ENCODE data around the gene WDHD1.

Gene WDHD1

GRCh38 chr14:54890788-54891187 is 136.1 kb downstream of the WDHD1 start:
- Histone ChIP-seq H3K9ac (ENCODE audit: low read length) (no peak overlapping the region), H3K4ac (ENCODE audit: low read depth in 1 of 2, low read length in 2 of 2) (no peak overlapping the region), H2BK12ac (ENCODE audit: low read length in 2 of 2) (no peak overlapping the region), H3K14ac (ENCODE audit: low read length in 2 of 2) (no peak overlapping the region), H3K4me3 (ENCODE audit: insufficient read depth in 1 of 2, low read depth in 1 of 2, low read length in 2 of 2) (no peak overlapping the region), H3K4me2 (ENCODE audit: low read length, poor library complexity, severe bottlenecking) (no peak overlapping the region), H2AK5ac (ENCODE audit: low read length, severe bottlenecking) (no peak overlapping the region), H3K4me1 (ENCODE audit: control insufficient read depth, insufficient read depth, low read depth, low read length) (peaks cover 1% of the 10 kb centered on the region), H3K27me3 (ENCODE audit: control insufficient read depth in 1 of 2, insufficient read depth in 1 of 2, low read length in 2 of 2) (no peaks in the 10 kb centered on the region), H2AFZ (ENCODE audit: low read depth, low read length) (no peak overlapping the region), H2BK5ac (ENCODE audit: low read depth, low read length, poor library complexity, severe bottlenecking) (no peak overlapping the region), H3K27ac (ENCODE audit: low read length, poor library complexity, severe bottlenecking) (no peak overlapping the region), H3K36me3 (ENCODE audit: control insufficient read depth in 1 of 2, insufficient read depth in 2 of 2, low read depth in 1 of 2, low read length in 2 of 2) (no peaks in the 10 kb centered on the region), H3K79me1 (replicated peaks; ENCODE audit: low read length, poor library complexity, severe bottlenecking) (peaks cover under 1% of the 10 kb centered on the region), H3K23ac (ENCODE audit: low read length in 2 of 2) (no peak overlapping the region), H4K91ac (ENCODE audit: low read length) (no peak overlapping the region), H2BK15ac (ENCODE audit: low read depth, poor library complexity, severe bottlenecking) (no peak overlapping the region), H2BK120ac (ENCODE audit: low read depth, low read length) (no peak overlapping the region), H3K18ac (ENCODE audit: low read depth in 1 of 2, low read length in 2 of 2) (no peak overlapping the region), H3K9me3 (ENCODE audit: control insufficient read depth, low read length) (no peaks in the 10 kb centered on the region), H4K8ac (ENCODE audit: low read length) (no peak overlapping the region)
- DNase-seq, result no peak
- WGBS, result 100% methylated on average over 1 of the region's 1 CpG

GRCh38 chr14:54889919-54890318 is 137.0 kb downstream of the WDHD1 start:
- Histone ChIP-seq H2BK12ac (ENCODE audit: low read length in 2 of 2) (no peak overlapping the region), H3K4me1 (ENCODE audit: control insufficient read depth, insufficient read depth, low read depth, low read length) (peaks cover 1% of the 10 kb centered on the region)
- WGBS, result 94% methylated on average over 4 of the region's 8 CpGs

More at GRCh38 chr14:54889919-54890318, 137.0 kb downstream of the WDHD1 start:
- no peak overlapping the region for H2AFZ ChIP-seq (ENCODE audit: low read depth, low read length)
- H3K36me3 ChIP-seq (ENCODE audit: control insufficient read depth in 1 of 2, insufficient read depth in 2 of 2, low read depth in 1 of 2, low read length in 2 of 2), result no peaks in the 10 kb centered on the region
- H3K27me3 ChIP-seq (ENCODE audit: control insufficient read depth in 1 of 2, insufficient read depth in 1 of 2, low read length in 2 of 2), result no peaks in the 10 kb centered on the region
- H2BK15ac ChIP-seq (ENCODE audit: low read depth, poor library complexity, severe bottlenecking), result no peak overlapping the region
- no peak overlapping the region for H4K8ac ChIP-seq (ENCODE audit: low read length)
- no peak overlapping the region for H3K4me2 ChIP-seq (ENCODE audit: low read length, poor library complexity, severe bottlenecking)
- no peak overlapping the region for H3K4me3 ChIP-seq (ENCODE audit: insufficient read depth in 1 of 2, low read depth in 1 of 2, low read length in 2 of 2)
- no peak overlapping the region for H2BK5ac ChIP-seq (ENCODE audit: low read depth, low read length, poor library complexity, severe bottlenecking)
- H3K79me1 ChIP-seq (replicated peaks; ENCODE audit: low read length, poor library complexity, severe bottlenecking), result peaks cover 1% of the 10 kb centered on the region
- no peak overlapping the region for H3K27ac ChIP-seq (ENCODE audit: low read length, poor library complexity, severe bottlenecking)
- H3K9ac ChIP-seq (ENCODE audit: low read length), result no peak overlapping the region
- H3K23ac ChIP-seq (ENCODE audit: low read length in 2 of 2), result no peak overlapping the region
- H2BK120ac ChIP-seq (ENCODE audit: low read depth, low read length), result no peak overlapping the region
- H2AK5ac ChIP-seq (ENCODE audit: low read length, severe bottlenecking), result no peak overlapping the region
- no peak overlapping the region for H3K14ac ChIP-seq (ENCODE audit: low read length in 2 of 2)
- H3K18ac ChIP-seq (ENCODE audit: low read depth in 1 of 2, low read length in 2 of 2), result no peak overlapping the region
- DNase-seq, result no peak
- no peak overlapping the region for H4K91ac ChIP-seq (ENCODE audit: low read length)
- H3K4ac ChIP-seq (ENCODE audit: low read depth in 1 of 2, low read length in 2 of 2), result no peak overlapping the region
- H3K9me3 ChIP-seq (ENCODE audit: control insufficient read depth, low read length), result no peaks in the 10 kb centered on the region

Data from mesenchymal stem cell (in vitro differentiated cells and primary cell).